GM23248 (cell line): Measurements from ENCODE around the gene IQCM.

Experiments used
- EZH2 ChIP-seq: fragments of 200-600 bp; sonication (generic); IDR thresholded peaks from 2 replicates; pipeline ENCODE4 v1.6.1; 2018; ENCODE audit warnings: antibody characterized with exemption, mild to moderate bottlenecking; ENCODE audit not compliant: insufficient read depth, poor library complexity, severe bottlenecking
- EZH2phosphoT487 ChIP-seq: fragments of 200-600 bp; sonication (generic); IDR thresholded peaks from 2 replicates; pipeline ENCODE4 v1.6.1; 2018; ENCODE audit warnings: antibody characterized with exemption, moderate library complexity, mild to moderate bottlenecking, low read depth; ENCODE audit not compliant: insufficient read depth

- no peak for TF ChIP-seq EZH2
- no peak for TF ChIP-seq EZH2phosphoT487
These were observed 14.2 kb downstream of the IQCM start for GRCh38 chr4:149801416-149801815.
